DND-41 (cell line): ENCODE data around the gene CPZ.

ENCODE experiments used
- ATAC-seq: fragments of 200-7000 bp; cut with Tn5 transposase; 3 replicates; pipeline ENCODE4 v1.9.1; 2021; ENCODE audit warnings: low read depth; ENCODE audit not compliant: insufficient read depth
- DNase-seq: peaks from one replicate; pipeline ENCODE4 v3.0.0-alpha.2; 2020
- H2AFZ ChIP-seq: 2 replicates; pipeline ENCODE4 v1.6.0; 2012; ENCODE audit warnings: low read depth, low read length
- H3K27ac ChIP-seq: 2 replicates; pipeline ENCODE4 v1.5.1; 2012; ENCODE audit warnings: low read length, inconsistent platforms
- H3K27me3 ChIP-seq: fragments of 200-600 bp; sonication (generic); 2 replicates; pipeline ENCODE4 v1.6.0; 2012; ENCODE audit warnings: low read length, mild to moderate bottlenecking, inconsistent platforms; ENCODE audit not compliant: insufficient read depth, poor library complexity
- H3K36me3 ChIP-seq: 2 replicates; pipeline ENCODE4 v1.5.1; 2012; ENCODE audit warnings: low read length, inconsistent platforms; ENCODE audit not compliant: insufficient read depth
- H3K4me1 ChIP-seq: 2 replicates; pipeline ENCODE4 v1.5.1; 2012; ENCODE audit warnings: mild to moderate bottlenecking, low read length; ENCODE audit not compliant: insufficient read depth
- H3K4me2 ChIP-seq: 2 replicates; pipeline ENCODE4 v1.6.0; 2012; ENCODE audit warnings: mild to moderate bottlenecking, moderate library complexity, low read length, inconsistent platforms; ENCODE audit not compliant: insufficient read depth
- H3K4me3 ChIP-seq, 2 experiments: fragments of 200-600 bp in 1 of 2; shearing (Covaris generic) in 1 of 2; 2 replicates each; pipeline ENCODE4 v1.5.1; 2012 to 2016; ENCODE audit warnings: inconsistent platforms in 2 of 2, low read length in 2 of 2, mild to moderate bottlenecking in 2 of 2, low read depth in 1 of 2, moderate library complexity in 1 of 2
- H3K79me2 ChIP-seq: 2 replicates; pipeline ENCODE4 v1.6.0; 2012; ENCODE audit warnings: low read length, inconsistent platforms; ENCODE audit not compliant: insufficient read depth
- H3K9ac ChIP-seq: 2 replicates; pipeline ENCODE4 v1.6.0; 2012; ENCODE audit warnings: low read depth, mild to moderate bottlenecking, inconsistent platforms, low read length, moderate library complexity
- H3K9me3 ChIP-seq: 2 replicates; pipeline ENCODE4 v1.5.1; 2012; ENCODE audit warnings: low read length, moderate library complexity, mild to moderate bottlenecking, inconsistent platforms; ENCODE audit not compliant: insufficient read depth, severe bottlenecking
- H4K20me1 ChIP-seq: 2 replicates; pipeline ENCODE4 v1.6.0; 2012; ENCODE audit warnings: low read length; ENCODE audit not compliant: insufficient read depth
- EZH2 ChIP-seq: IDR thresholded peaks from 3 replicates; pipeline ENCODE4 v1.6.1; 2012; ENCODE audit warnings: borderline replicate concordance, low read depth, mild to moderate bottlenecking, moderate library complexity, low read length, inconsistent platforms; ENCODE audit not compliant: severe bottlenecking
- TF ChIP-seq, protein P1 (sequence below): IDR thresholded peaks from 2 replicates; pipeline ENCODE4 v1.5.1; 2012; ENCODE audit warnings: borderline replicate concordance, low read length, moderate library complexity, mild to moderate bottlenecking; ENCODE audit not compliant: poor library complexity, severe bottlenecking; ENCODE audit errors: extremely low read depth

CPZ gene

GRCh38 chr4:8602686-8603430 lies 10.3 kb downstream of the CPZ start:
- no peaks in the 10 kb centered on the region for H3K27me3 ChIP-seq
- H2AFZ ChIP-seq: no peak overlapping the region
- no peak overlapping the region for H3K4me3 ChIP-seq
- H3K9ac ChIP-seq: no peak overlapping the region
- H3K4me1 ChIP-seq: no peaks in the 10 kb centered on the region
- H3K4me2 ChIP-seq: no peak overlapping the region
- H3K27ac ChIP-seq: no peak overlapping the region
- H3K79me2 ChIP-seq: no peaks in the 10 kb centered on the region
- DNase-seq (no peak), ATAC-seq (no peak)
- no peak for TF ChIP-seq EZH2
- H4K20me1 ChIP-seq: peaks cover 18% of the 10 kb centered on the region
- no peaks in the 10 kb centered on the region for H3K36me3 ChIP-seq
- no peaks in the 10 kb centered on the region for H3K9me3 ChIP-seq

DNA sequence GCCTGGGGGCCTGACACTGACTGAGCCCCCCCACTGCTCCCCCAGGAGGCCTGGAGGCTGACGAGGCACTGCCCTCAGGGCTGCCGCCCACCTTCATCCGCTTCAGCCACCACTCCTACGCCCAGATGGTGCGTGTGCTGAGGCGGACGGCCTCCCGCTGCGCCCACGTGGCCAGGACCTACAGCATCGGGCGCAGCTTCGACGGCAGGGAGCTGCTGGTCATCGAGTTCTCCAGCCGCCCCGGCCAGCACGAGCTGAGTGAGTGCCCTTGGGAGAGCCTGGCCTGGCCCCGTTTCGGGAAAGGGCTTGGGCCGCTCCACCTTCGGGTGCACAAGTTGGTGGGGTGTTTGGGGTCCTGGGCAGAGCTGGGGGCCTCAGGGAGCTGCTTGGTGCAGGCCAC lies 11.4 kb downstream of the CPZ start:
- DNase-seq: no peak
- H3K27ac ChIP-seq: no peak overlapping the region
- peaks cover 18% of the 10 kb centered on the region for H4K20me1 ChIP-seq
- TF ChIP-seq EZH2: no peak
- TF ChIP-seq, protein P1, sequence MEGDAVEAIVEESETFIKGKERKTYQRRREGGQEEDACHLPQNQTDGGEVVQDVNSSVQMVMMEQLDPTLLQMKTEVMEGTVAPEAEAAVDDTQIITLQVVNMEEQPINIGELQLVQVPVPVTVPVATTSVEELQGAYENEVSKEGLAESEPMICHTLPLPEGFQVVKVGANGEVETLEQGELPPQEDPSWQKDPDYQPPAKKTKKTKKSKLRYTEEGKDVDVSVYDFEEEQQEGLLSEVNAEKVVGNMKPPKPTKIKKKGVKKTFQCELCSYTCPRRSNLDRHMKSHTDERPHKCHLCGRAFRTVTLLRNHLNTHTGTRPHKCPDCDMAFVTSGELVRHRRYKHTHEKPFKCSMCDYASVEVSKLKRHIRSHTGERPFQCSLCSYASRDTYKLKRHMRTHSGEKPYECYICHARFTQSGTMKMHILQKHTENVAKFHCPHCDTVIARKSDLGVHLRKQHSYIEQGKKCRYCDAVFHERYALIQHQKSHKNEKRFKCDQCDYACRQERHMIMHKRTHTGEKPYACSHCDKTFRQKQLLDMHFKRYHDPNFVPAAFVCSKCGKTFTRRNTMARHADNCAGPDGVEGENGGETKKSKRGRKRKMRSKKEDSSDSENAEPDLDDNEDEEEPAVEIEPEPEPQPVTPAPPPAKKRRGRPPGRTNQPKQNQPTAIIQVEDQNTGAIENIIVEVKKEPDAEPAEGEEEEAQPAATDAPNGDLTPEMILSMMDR: no peak
- H2AFZ ChIP-seq: no peak overlapping the region
- H3K36me3 ChIP-seq: no peaks in the 10 kb centered on the region
- H3K9ac ChIP-seq: no peak overlapping the region
- no peak for ATAC-seq
- no peaks in the 10 kb centered on the region for H3K9me3 ChIP-seq
- no peaks in the 10 kb centered on the region for H3K27me3 ChIP-seq
- H3K4me2 ChIP-seq: no peak overlapping the region
- H3K79me2 ChIP-seq: no peaks in the 10 kb centered on the region
- no peak overlapping the region for H3K4me3 ChIP-seq
- H3K4me1 ChIP-seq: no peaks in the 10 kb centered on the region

DNA sequence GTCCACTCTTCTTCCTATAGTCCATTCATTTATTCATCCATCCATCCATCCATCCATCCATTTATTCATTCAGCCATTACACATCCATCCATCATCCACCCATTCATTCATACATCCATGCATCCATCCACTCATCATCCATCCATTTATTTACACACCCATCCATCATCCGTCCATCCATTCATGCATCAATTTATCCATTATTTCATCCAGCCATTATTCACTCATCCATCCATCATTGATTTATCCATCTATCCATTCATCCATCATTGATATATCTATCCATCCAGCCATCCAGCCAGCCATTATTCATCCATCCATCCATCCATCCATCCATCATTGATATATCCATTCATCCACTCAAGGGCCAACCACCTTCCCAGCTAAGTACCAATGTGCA lies 12.7 kb downstream of the CPZ start:
- Histone ChIP-seq H3K36me3 (no peaks in the 10 kb centered on the region), H3K4me3 (no peak overlapping the region), H4K20me1 (peaks cover 15% of the 10 kb centered on the region), H3K9me3 (no peaks in the 10 kb centered on the region), H3K79me2 (no peaks in the 10 kb centered on the region), H3K9ac (no peak overlapping the region), H3K27ac (no peak overlapping the region), H3K4me1 (no peaks in the 10 kb centered on the region), H2AFZ (no peak overlapping the region), H3K4me2 (no peak overlapping the region), H3K27me3 (no peaks in the 10 kb centered on the region)
- TF ChIP-seq, protein P1: no peak
- no peak for TF ChIP-seq EZH2
- DNase-seq: no peak
- ATAC-seq: no peak

GRCh38 chr4:8606476-8606875 lies 13.9 kb downstream of the CPZ start:
- Histone ChIP-seq H3K36me3 (no peaks in the 10 kb centered on the region), H3K27ac (no peak overlapping the region), H3K9me3 (no peaks in the 10 kb centered on the region), H3K27me3 (no peaks in the 10 kb centered on the region), H2AFZ (no peak overlapping the region), H3K79me2 (no peaks in the 10 kb centered on the region), H4K20me1 (peaks cover 14% of the 10 kb centered on the region), H3K4me2 (no peak overlapping the region), H3K4me1 (no peaks in the 10 kb centered on the region), H3K9ac (no peak overlapping the region), H3K4me3 (no peak overlapping the region)
- no peak for ATAC-seq
- no peak for TF ChIP-seq EZH2
- TF ChIP-seq, protein P1: no peak
- no peak for DNase-seq
